ENCODE measurements around the gene EHF.

EHF gene

GRCh38 chr11:34646431-34646830 is 25.5 kb downstream of the EHF start:
- H3K27ac ChIP-seq (ENCODE audit: low read depth, low read length): no peak overlapping the region
- H3F3A ChIP-seq (ENCODE audit: insufficient read depth): no peaks in the 10 kb centered on the region
- H3K4me3 ChIP-seq (ENCODE audit: insufficient read depth, low read length, poor library complexity, severe bottlenecking): no peak overlapping the region
- no peak overlapping the region for H3K4me2 ChIP-seq (ENCODE audit: low read depth, low read length, poor library complexity, severe bottlenecking)
- no peaks in the 10 kb centered on the region for H3K9me2 ChIP-seq (replicated peaks; ENCODE audit: insufficient read depth, low read length)
- H3K9ac ChIP-seq (ENCODE audit: low read length): no peak overlapping the region
- H3K79me2 ChIP-seq (ENCODE audit: insufficient read depth, low read length): no peaks in the 10 kb centered on the region
- H3K27me3 ChIP-seq (ENCODE audit: low read length): no peaks in the 10 kb centered on the region
- no peaks in the 10 kb centered on the region for H3K9me3 ChIP-seq (ENCODE audit: insufficient read depth, low read length)
- no peak overlapping the region for H2AFZ ChIP-seq (ENCODE audit: low read depth, low read length, severe bottlenecking)
- H3K36me3 ChIP-seq (ENCODE audit: low read length): no peaks in the 10 kb centered on the region
- TF ChIP-seq EZH2phosphoT487 (conservative IDR thresholded peaks at IDR 0.05; ENCODE audit: low read length): no peak
- no peak for TF ChIP-seq CTCF (IDR thresholded peaks at IDR 0.05; ENCODE audit: insufficient read depth, low read length, poor library complexity, severe bottlenecking)
- H4K20me1 ChIP-seq (ENCODE audit: low read depth, low read length): no peaks in the 10 kb centered on the region

GRCh38 chr11:34647131-34647530 is 26.2 kb downstream of the EHF start:
- H3F3A ChIP-seq (ENCODE audit: insufficient read depth): no peaks in the 10 kb centered on the region
- H3K27me3 ChIP-seq (ENCODE audit: low read length): no peaks in the 10 kb centered on the region
- H3K4me3 ChIP-seq (ENCODE audit: insufficient read depth, low read length, poor library complexity, severe bottlenecking): no peak overlapping the region
- H3K9ac ChIP-seq (ENCODE audit: low read length): no peak overlapping the region
- no peaks in the 10 kb centered on the region for H3K9me3 ChIP-seq (ENCODE audit: insufficient read depth, low read length)
- H3K4me2 ChIP-seq (ENCODE audit: low read depth, low read length, poor library complexity, severe bottlenecking): no peak overlapping the region
- no peaks in the 10 kb centered on the region for H3K79me2 ChIP-seq (ENCODE audit: insufficient read depth, low read length)
- H3K9me2 ChIP-seq (replicated peaks; ENCODE audit: insufficient read depth, low read length): no peaks in the 10 kb centered on the region
- no peaks in the 10 kb centered on the region for H4K20me1 ChIP-seq (ENCODE audit: low read depth, low read length)
- H2AFZ ChIP-seq (ENCODE audit: low read depth, low read length, severe bottlenecking): no peak overlapping the region
- no peak for TF ChIP-seq CTCF (IDR thresholded peaks at IDR 0.05; ENCODE audit: insufficient read depth, low read length, poor library complexity, severe bottlenecking)
- no peak for TF ChIP-seq EZH2phosphoT487 (conservative IDR thresholded peaks at IDR 0.05; ENCODE audit: low read length)
- no peaks in the 10 kb centered on the region for H3K36me3 ChIP-seq (ENCODE audit: low read length)
- no peak overlapping the region for H3K27ac ChIP-seq (ENCODE audit: low read depth, low read length)

GRCh38 chr11:34647532-34647931 is 26.6 kb downstream of the EHF start:
- no peaks in the 10 kb centered on the region for H3K27me3 ChIP-seq (ENCODE audit: low read length)
- H3K79me2 ChIP-seq (ENCODE audit: insufficient read depth, low read length): no peaks in the 10 kb centered on the region
- no peaks in the 10 kb centered on the region for H3F3A ChIP-seq (ENCODE audit: insufficient read depth)
- no peak overlapping the region for H3K4me3 ChIP-seq (ENCODE audit: insufficient read depth, low read length, poor library complexity, severe bottlenecking)
- H4K20me1 ChIP-seq (ENCODE audit: low read depth, low read length): no peaks in the 10 kb centered on the region
- no peaks in the 10 kb centered on the region for H3K9me3 ChIP-seq (ENCODE audit: insufficient read depth, low read length)
- TF ChIP-seq EZH2phosphoT487 (conservative IDR thresholded peaks at IDR 0.05; ENCODE audit: low read length) (no peak), CTCF (IDR thresholded peaks at IDR 0.05; ENCODE audit: insufficient read depth, low read length, poor library complexity, severe bottlenecking) (no peak)
- H3K4me2 ChIP-seq (ENCODE audit: low read depth, low read length, poor library complexity, severe bottlenecking): no peak overlapping the region
- H3K36me3 ChIP-seq (ENCODE audit: low read length): no peaks in the 10 kb centered on the region
- no peak overlapping the region for H2AFZ ChIP-seq (ENCODE audit: low read depth, low read length, severe bottlenecking)
- no peaks in the 10 kb centered on the region for H3K9me2 ChIP-seq (replicated peaks; ENCODE audit: insufficient read depth, low read length)
- H3K9ac ChIP-seq (ENCODE audit: low read length): no peak overlapping the region
- no peak overlapping the region for H3K27ac ChIP-seq (ENCODE audit: low read depth, low read length)
